IMR-90 (cell line): ENCODE results near the gene CREB1. TPM values are rescaled to one million over a fixed set of nuclear protein-coding genes. Genes with fewer than 3 reads are reported as not detected.
A peak's percentile ranks its signal among the peaks of the same experiment; 100 is the strongest.

ENCODE experiments used
- ATAC-seq: fragments of 200-7000 bp; cut with Tn5 transposase; 2 replicates; pipeline ENCODE4 v1.9.1; 2020; ENCODE audit warnings: low read depth, mild to moderate bottlenecking, moderate library complexity
- BruUV-seq: library from RNA; stranded (reverse); fragments of 400-500 nt; replicated peaks from 2 replicates; lab custom pipeline; 2021; lab: Mats Ljungman, UMichigan
- CTCF ChIA-PET: fragments of 300-600 bp; formaldehyde crosslinking; extraction: SDS; loops from one replicate; lab custom pipeline; 2021; ENCODE audit warnings: antibody characterized with exemption; lab: Yijun Ruan, JAX
- POLR2A ChIA-PET: fragments of 300-600 bp; sonication (Branson Sonifier 250); formaldehyde crosslinking; loops from one replicate; lab custom pipeline; 2022; ENCODE audit warnings: antibody characterized with exemption; ENCODE audit not compliant: unreplicated experiment; lab: Charles Lee
- DNase-seq: peaks from one replicate; pipeline ENCODE4 v3.0.0; 2013
- H2AFZ ChIP-seq: replicated peaks from 2 replicates; pipeline ENCODE3; 2013; ENCODE audit warnings: low read length, mild to moderate bottlenecking; ENCODE audit not compliant: poor library complexity
- H2AK5ac ChIP-seq: 2 replicates; pipeline ENCODE4 v1.6.1; 2013; ENCODE audit warnings: low read depth, low read length, inconsistent platforms
- H2AK9ac ChIP-seq: replicated peaks from 2 replicates; pipeline ENCODE3; 2013; ENCODE audit warnings: mild to moderate bottlenecking, low read depth, low read length, moderate library complexity; ENCODE audit not compliant: poor library complexity
- H2BK120ac ChIP-seq: 2 replicates; pipeline ENCODE4 v1.6.1; 2013; ENCODE audit warnings: low read depth, low read length, inconsistent platforms
- H2BK15ac ChIP-seq: 3 replicates; pipeline ENCODE4 v1.6.1; 2013; ENCODE audit warnings: low read depth, low read length, inconsistent platforms
- H2BK20ac ChIP-seq: 2 replicates; pipeline ENCODE4 v1.6.1; 2013; ENCODE audit warnings: low read depth, mild to moderate bottlenecking, inconsistent platforms, low read length, moderate library complexity
- H2BK5ac ChIP-seq: 2 replicates; pipeline ENCODE4 v1.6.1; 2013; ENCODE audit warnings: mild to moderate bottlenecking, low read depth, low read length, inconsistent platforms; ENCODE audit not compliant: poor library complexity, severe bottlenecking
- H3K14ac ChIP-seq: replicated peaks from 2 replicates; pipeline ENCODE4 v1.6.1; 2013; ENCODE audit warnings: low read depth, low read length, inconsistent platforms
- H3K18ac ChIP-seq: 2 replicates; pipeline ENCODE4 v1.6.1; 2013; ENCODE audit warnings: low read depth, low read length, control low read depth
- H3K23ac ChIP-seq: 2 replicates; pipeline ENCODE4 v1.6.1; 2013; ENCODE audit warnings: low read depth, low read length, inconsistent platforms
- H3K27ac ChIP-seq: 2 replicates; pipeline ENCODE4 v1.5.1; 2013; ENCODE audit warnings: mild to moderate bottlenecking, control low read depth, low read length; ENCODE audit not compliant: insufficient read depth
- H3K27me3 ChIP-seq: 2 replicates; pipeline ENCODE4 v1.6.1; 2013; ENCODE audit warnings: low read length; ENCODE audit not compliant: control insufficient read depth, insufficient read depth
- H3K36me3 ChIP-seq: 2 replicates; pipeline ENCODE4 v1.6.1; 2013; ENCODE audit warnings: low read length, mixed read lengths; ENCODE audit not compliant: control insufficient read depth, insufficient read depth
- H3K4ac ChIP-seq: 2 replicates; pipeline ENCODE4 v1.6.1; 2013; ENCODE audit warnings: low read depth, low read length, inconsistent platforms
- H3K4me1 ChIP-seq: 2 replicates; pipeline ENCODE4 v1.6.1; 2013; ENCODE audit warnings: low read length, mixed read lengths; ENCODE audit not compliant: control insufficient read depth, insufficient read depth
- H3K4me2 ChIP-seq: 2 replicates; pipeline ENCODE4 v1.6.1; 2013; ENCODE audit warnings: low read depth, mild to moderate bottlenecking, control low read depth, low read length, moderate library complexity
- H3K4me3 ChIP-seq: 2 replicates; pipeline ENCODE4 v1.5.1; 2013; ENCODE audit warnings: low read depth, mild to moderate bottlenecking, control low read depth, low read length, moderate library complexity; ENCODE audit not compliant: insufficient read depth
- H3K56ac ChIP-seq: 2 replicates; pipeline ENCODE4 v1.6.1; 2013; ENCODE audit warnings: low read length, inconsistent platforms; ENCODE audit not compliant: insufficient read depth; ENCODE audit errors: extremely low read depth
- H3K79me1 ChIP-seq, 2 experiments: 2 replicates each; pipeline ENCODE4 v1.6.1; 2013; ENCODE audit warnings: low read length in 2 of 2, inconsistent platforms in 1 of 2, low read depth in 1 of 2
- H3K9ac ChIP-seq: 2 replicates; pipeline ENCODE4 v1.6.1; 2013; ENCODE audit warnings: low read depth, low read length, control low read depth
- H3K9me1 ChIP-seq: 2 replicates; pipeline ENCODE4 v1.6.1; 2013; ENCODE audit warnings: low read length, inconsistent platforms; ENCODE audit not compliant: insufficient read depth
- H3K9me3 ChIP-seq: 2 replicates; pipeline ENCODE4 v1.6.1; 2013; ENCODE audit warnings: low read length; ENCODE audit not compliant: control insufficient read depth, insufficient read depth
- H4K20me1 ChIP-seq: 2 replicates; pipeline ENCODE4 v1.6.1; 2013; ENCODE audit warnings: low read length, inconsistent platforms; ENCODE audit not compliant: insufficient read depth
- H4K5ac ChIP-seq: 2 replicates; pipeline ENCODE4 v1.6.1; 2013; ENCODE audit warnings: mild to moderate bottlenecking, low read depth, low read length, control low read depth
- H4K8ac ChIP-seq, 2 experiments: 2 replicates each; pipeline ENCODE4 v1.6.1; 2013; ENCODE audit warnings: low read depth in 2 of 2, low read length in 2 of 2, control low read depth in 1 of 2, inconsistent platforms in 1 of 2
- H4K91ac ChIP-seq: 2 replicates; pipeline ENCODE4 v1.6.1; 2013; ENCODE audit warnings: low read depth, low read length, inconsistent platforms; ENCODE audit not compliant: insufficient read depth
- BHLHE40 ChIP-seq: fragments of 150-350 bp; IDR thresholded peaks from 2 replicates; pipeline ENCODE4 v1.6.1; 2016; ENCODE audit warnings: mild to moderate bottlenecking, low read depth, low read length
- CEBPB ChIP-seq: IDR thresholded peaks from 2 replicates; pipeline ENCODE4 v1.6.1; 2012; ENCODE audit warnings: low read depth, low read length, improper control_type of control experiment
- CHD1 ChIP-seq: IDR thresholded peaks from 2 replicates; pipeline ENCODE4 v1.6.1; 2012; ENCODE audit warnings: low read depth, low read length, improper control_type of control experiment
- ELK1 ChIP-seq: fragments of 150-350 bp; IDR thresholded peaks from 2 replicates; pipeline ENCODE4 v1.6.1; 2016; ENCODE audit warnings: low read depth, mild to moderate bottlenecking, low read length, moderate library complexity, borderline replicate concordance
- FOS ChIP-seq: fragments of 150-350 bp; IDR thresholded peaks from 2 replicates; pipeline ENCODE4 v1.6.1; 2016; ENCODE audit warnings: low read depth, low read length
- MAFK ChIP-seq: IDR thresholded peaks from 2 replicates; pipeline ENCODE4 v1.6.1; 2012; ENCODE audit warnings: low read depth, low read length, improper control_type of control experiment
- MAZ ChIP-seq: IDR thresholded peaks from 2 replicates; pipeline ENCODE4 v1.6.1; 2012; ENCODE audit warnings: low read depth, mild to moderate bottlenecking, low read length, improper control_type of control experiment, moderate library complexity, borderline replicate concordance
- MXI1 ChIP-seq: IDR thresholded peaks from 2 replicates; pipeline ENCODE4 v1.6.1; 2012; ENCODE audit warnings: low read depth, mild to moderate bottlenecking, low read length, moderate library complexity, borderline replicate concordance
- NFE2L2 ChIP-seq: fragments of 150-350 bp; IDR thresholded peaks from 2 replicates; pipeline ENCODE4 v1.6.1; 2016; ENCODE audit warnings: low read depth, mild to moderate bottlenecking, low read length
- POLR2A ChIP-seq: IDR thresholded peaks from 2 replicates; pipeline ENCODE4 v1.6.1; 2012; ENCODE audit warnings: mild to moderate bottlenecking, low read depth, low read length
- RAD21 ChIP-seq: IDR thresholded peaks from 2 replicates; pipeline ENCODE4 v1.6.1; 2012; ENCODE audit warnings: low read length, improper control_type of control experiment
- RCOR1 ChIP-seq: IDR thresholded peaks from 2 replicates; pipeline ENCODE4 v1.6.1; 2012; ENCODE audit warnings: mild to moderate bottlenecking, low read length, improper control_type of control experiment; ENCODE audit not compliant: insufficient replicate concordance
- RFX5 ChIP-seq: IDR thresholded peaks from 2 replicates; pipeline ENCODE4 v1.8.0; 2012; ENCODE audit warnings: low read depth, mild to moderate bottlenecking, low read length, moderate library complexity
- SMC3 ChIP-seq: fragments of 150-350 bp; IDR thresholded peaks from 2 replicates; pipeline ENCODE4 v1.6.1; 2016; ENCODE audit warnings: low read depth, mild to moderate bottlenecking, antibody characterized with exemption, low read length, moderate library complexity
- WGBS, 2 experiments: methylation state at CpG; one replicate each; pipeline versions ENCODE4 v1.1.5 to v1.1.7; 2013; ENCODE audit warnings: missing lambda C conversion rate in 2 of 2; ENCODE audit not compliant: insufficient read length in 1 of 2; ENCODE audit errors: extremely low coverage in 2 of 2; 5-methylcytosine and 5-hydroxymethylcytosine counted together
- dilution Hi-C: fragments of 300-500 bp; cut with HindIII; formaldehyde crosslinking; loops from one replicate; pipeline ENCODE4 v1.14.3; 2018; ENCODE audit warnings: low sequenced_read_pairs; ENCODE audit not compliant: unreplicated experiment
- in situ Hi-C: fragments of 300-500 bp; cut with MboI; formaldehyde crosslinking; loops from 3 replicates; pipeline ENCODE4 v1.14.3; 2019; ENCODE audit warnings: low sequenced_read_pairs, inconsistent platforms, mixed read lengths
- intact Hi-C: fragments of 100-400 bp; cut with micrococcal nuclease; formaldehyde crosslinking; loops from 2 replicates; pipeline ENCODE4 v1.10.0; 2022
- polyA plus RNA-seq, 3 experiments: library from polyadenylated mRNA; depleted of rRNA; stranded (reverse); fragments of >200 nt; gene quantifications; 2 replicates each; pipeline ENCODE4 v1.2.3, GENCODE V29; 2012; ENCODE audit warnings: low replicate concordance in 1 of 3
- total RNA-seq: library from RNA; depleted of rRNA; stranded (reverse); fragments of >200 nt; gene quantifications from 2 replicates; pipeline ENCODE4 v1.2.3, GENCODE V29; 2012
- TF ChIP-seq, protein P1 (sequence below): fragments of 150-350 bp; IDR thresholded peaks from 2 replicates; pipeline ENCODE4 v1.6.1; 2017; ENCODE audit warnings: mild to moderate bottlenecking, antibody characterized with exemption, low read length, low read depth
- TF ChIP-seq, protein P2 (sequence below): conservative IDR thresholded peaks from 2 replicates; pipeline ENCODE4 v1.5.1; 2012; ENCODE audit warnings: mild to moderate bottlenecking, low read depth, low read length, improper control_type of control experiment

CREB1 gene
- total and polyA plus RNA-seq, 2 of the 4 experiments (the other 2 are of a cell fraction), result 22.4 to 94.5 TPM

- Histone ChIP-seq H4K91ac (no peak overlapping the region), H3K4me3 (no peak overlapping the region), H3K56ac (no peak overlapping the region), H3K27me3 (no peaks in the 10 kb centered on the region), H3K4me1 (peaks cover 5% of the 10 kb centered on the region), H3K79me1 (no peaks in the 10 kb centered on the region), H2BK120ac (no peak overlapping the region), H3K9me1 (peaks cover 6% of the 10 kb centered on the region), H2AK5ac (peak overlapping the region; percentile 45), H2AK9ac (no peak overlapping the region), H4K5ac (no peak overlapping the region), H3K18ac (no peak overlapping the region), H3K4me2 (no peak overlapping the region), H2BK20ac (0 out of 2 replicates have a peak overlapping the region, but pooled peaks have one; percentile 21), H3K36me3 (no peaks in the 10 kb centered on the region), H3K4ac (no peak overlapping the region), H3K27ac (no peak overlapping the region), H3K9ac (no peak overlapping the region), H4K20me1 (no peaks in the 10 kb centered on the region), H2AFZ (no peak overlapping the region), H3K23ac (no peak overlapping the region), H4K8ac (no peak overlapping the region), H2BK15ac (no peak overlapping the region), H3K9me3 (no peaks in the 10 kb centered on the region), H2BK5ac (no peak overlapping the region), H3K14ac (no peak overlapping the region)
- no peak for ATAC-seq
- in situ Hi-C loops (loop anchor here (25.0 kb wide), 1 partner anchor 573 kb away; no protein-coding TSS in a partner anchor), dilution Hi-C loops (no loop called here), intact Hi-C loops (loop anchor here (2.0 to 10.0 kb wide), 3 partner anchors 136 to 586 kb away; partner anchors contain the start of gene METTL21A)
- CTCF ChIA-PET, result interaction anchor here (0.6 kb wide), 1 partner anchor 137 kb away, joined by 3 read pairs; no protein-coding TSS in a partner anchor
- DNase-seq, result no peak
- no CpG with 5 or more reads among the region's 4 CpGs for WGBS, 2 experiments
- POLR2A ChIA-PET, result no interaction called here
- no TSS peak for BruUV-seq
- TF ChIP-seq CEBPB (no peak), ELK1 (no peak), SMC3 (no peak), RAD21 (no peak), MAFK (no peak), POLR2A (no peak), MAZ (no peak), NFE2L2 (no peak), MXI1 (no peak), FOS (no peak), RCOR1 (no peak), BHLHE40 (no peak), RFX5 (no peak), CHD1 (no peak)
- TF ChIP-seq, protein P1, sequence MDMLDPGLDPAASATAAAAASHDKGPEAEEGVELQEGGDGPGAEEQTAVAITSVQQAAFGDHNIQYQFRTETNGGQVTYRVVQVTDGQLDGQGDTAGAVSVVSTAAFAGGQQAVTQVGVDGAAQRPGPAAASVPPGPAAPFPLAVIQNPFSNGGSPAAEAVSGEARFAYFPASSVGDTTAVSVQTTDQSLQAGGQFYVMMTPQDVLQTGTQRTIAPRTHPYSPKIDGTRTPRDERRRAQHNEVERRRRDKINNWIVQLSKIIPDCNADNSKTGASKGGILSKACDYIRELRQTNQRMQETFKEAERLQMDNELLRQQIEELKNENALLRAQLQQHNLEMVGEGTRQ, result no peak
- TF ChIP-seq, protein P2, sequence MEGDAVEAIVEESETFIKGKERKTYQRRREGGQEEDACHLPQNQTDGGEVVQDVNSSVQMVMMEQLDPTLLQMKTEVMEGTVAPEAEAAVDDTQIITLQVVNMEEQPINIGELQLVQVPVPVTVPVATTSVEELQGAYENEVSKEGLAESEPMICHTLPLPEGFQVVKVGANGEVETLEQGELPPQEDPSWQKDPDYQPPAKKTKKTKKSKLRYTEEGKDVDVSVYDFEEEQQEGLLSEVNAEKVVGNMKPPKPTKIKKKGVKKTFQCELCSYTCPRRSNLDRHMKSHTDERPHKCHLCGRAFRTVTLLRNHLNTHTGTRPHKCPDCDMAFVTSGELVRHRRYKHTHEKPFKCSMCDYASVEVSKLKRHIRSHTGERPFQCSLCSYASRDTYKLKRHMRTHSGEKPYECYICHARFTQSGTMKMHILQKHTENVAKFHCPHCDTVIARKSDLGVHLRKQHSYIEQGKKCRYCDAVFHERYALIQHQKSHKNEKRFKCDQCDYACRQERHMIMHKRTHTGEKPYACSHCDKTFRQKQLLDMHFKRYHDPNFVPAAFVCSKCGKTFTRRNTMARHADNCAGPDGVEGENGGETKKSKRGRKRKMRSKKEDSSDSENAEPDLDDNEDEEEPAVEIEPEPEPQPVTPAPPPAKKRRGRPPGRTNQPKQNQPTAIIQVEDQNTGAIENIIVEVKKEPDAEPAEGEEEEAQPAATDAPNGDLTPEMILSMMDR, result no peak
These were observed 40.5 kb upstream of the CREB1 start for GRCh38 chr2:207489251-207489650.
